ENCODE data around the gene CCDC89.

DNA sequence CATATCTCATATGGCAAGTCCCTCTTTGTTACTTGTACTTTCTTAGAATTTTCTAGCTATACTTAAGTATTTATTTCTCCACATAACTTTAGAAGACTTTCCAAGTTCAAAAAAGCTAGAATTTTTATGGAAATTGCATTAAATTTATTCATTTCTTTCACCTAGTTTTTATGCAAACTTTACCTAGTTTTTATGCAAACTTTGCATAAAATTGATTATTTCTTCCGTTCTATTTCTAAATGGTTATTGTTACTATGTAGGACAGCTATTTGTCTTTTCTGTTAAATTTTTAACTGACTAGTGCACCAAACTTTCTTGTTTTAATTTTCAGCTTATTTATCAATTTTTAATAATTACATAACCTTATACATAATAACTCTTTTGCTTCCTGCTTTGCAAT is 17.8 kb downstream of the CCDC89 start:
- TF ChIP-seq POLR2A (IDR thresholded peaks at IDR 0.05; ENCODE audit: insufficient read depth in 1 of 2, low read depth in 2 of 2, low read length in 2 of 2) (no peak), ZBTB1 (CRISPR knock-in tag; IDR thresholded peaks at IDR 0.05; ENCODE audit: borderline replicate concordance) (no peak), SRSF9 (IDR thresholded peaks at IDR 0.05; ENCODE audit: borderline replicate concordance, insufficient read depth, low read depth, low read length, poor library complexity, severe bottlenecking) (no peak), BCL6 (CRISPR knock-in tag; IDR thresholded peaks at IDR 0.05) (no peak), NCOA2 (CRISPR knock-in tag; IDR thresholded peaks at IDR 0.05) (no peak), RAD51 (IDR thresholded peaks at IDR 0.05; ENCODE audit: borderline replicate concordance) (no peak)
- TF ChIP-seq, protein P1, sequence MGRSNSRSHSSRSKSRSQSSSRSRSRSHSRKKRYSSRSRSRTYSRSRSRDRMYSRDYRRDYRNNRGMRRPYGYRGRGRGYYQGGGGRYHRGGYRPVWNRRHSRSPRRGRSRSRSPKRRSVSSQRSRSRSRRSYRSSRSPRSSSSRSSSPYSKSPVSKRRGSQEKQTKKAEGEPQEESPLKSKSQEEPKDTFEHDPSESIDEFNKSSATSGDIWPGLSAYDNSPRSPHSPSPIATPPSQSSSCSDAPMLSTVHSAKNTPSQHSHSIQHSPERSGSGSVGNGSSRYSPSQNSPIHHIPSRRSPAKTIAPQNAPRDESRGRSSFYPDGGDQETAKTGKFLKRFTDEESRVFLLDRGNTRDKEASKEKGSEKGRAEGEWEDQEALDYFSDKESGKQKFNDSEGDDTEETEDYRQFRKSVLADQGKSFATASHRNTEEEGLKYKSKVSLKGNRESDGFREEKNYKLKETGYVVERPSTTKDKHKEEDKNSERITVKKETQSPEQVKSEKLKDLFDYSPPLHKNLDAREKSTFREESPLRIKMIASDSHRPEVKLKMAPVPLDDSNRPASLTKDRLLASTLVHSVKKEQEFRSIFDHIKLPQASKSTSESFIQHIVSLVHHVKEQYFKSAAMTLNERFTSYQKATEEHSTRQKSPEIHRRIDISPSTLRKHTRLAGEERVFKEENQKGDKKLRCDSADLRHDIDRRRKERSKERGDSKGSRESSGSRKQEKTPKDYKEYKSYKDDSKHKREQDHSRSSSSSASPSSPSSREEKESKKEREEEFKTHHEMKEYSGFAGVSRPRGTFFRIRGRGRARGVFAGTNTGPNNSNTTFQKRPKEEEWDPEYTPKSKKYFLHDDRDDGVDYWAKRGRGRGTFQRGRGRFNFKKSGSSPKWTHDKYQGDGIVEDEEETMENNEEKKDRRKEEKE (IDR thresholded peaks at IDR 0.05): no peak
- TF ChIP-seq, protein P2, sequence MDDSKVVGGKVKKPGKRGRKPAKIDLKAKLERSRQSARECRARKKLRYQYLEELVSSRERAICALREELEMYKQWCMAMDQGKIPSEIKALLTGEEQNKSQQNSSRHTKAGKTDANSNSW (CRISPR knock-in tag; IDR thresholded peaks at IDR 0.05; ENCODE audit: borderline replicate concordance): no peak
- TF ChIP-seq, protein P3, sequence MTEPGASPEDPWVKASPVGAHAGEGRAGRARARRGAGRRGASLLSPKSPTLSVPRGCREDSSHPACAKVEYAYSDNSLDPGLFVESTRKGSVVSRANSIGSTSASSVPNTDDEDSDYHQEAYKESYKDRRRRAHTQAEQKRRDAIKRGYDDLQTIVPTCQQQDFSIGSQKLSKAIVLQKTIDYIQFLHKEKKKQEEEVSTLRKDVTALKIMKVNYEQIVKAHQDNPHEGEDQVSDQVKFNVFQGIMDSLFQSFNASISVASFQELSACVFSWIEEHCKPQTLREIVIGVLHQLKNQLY (CRISPR knock-in tag; IDR thresholded peaks at IDR 0.05): no peak

Measured in HepG2 (cell line).